Measurements from ENCODE around the gene SDHAF4. TPM values are rescaled to one million over a fixed set of nuclear protein-coding genes. Genes with fewer than 3 reads are reported as not detected.
"Not testable (repeated sequence)": the region's sequence is repeated elsewhere in the genome, so short reads cannot be mapped to it uniquely, and the experiment has no call there.

SDHAF4 gene
- total RNA-seq, 4 donors from 2014 or later: 2.6 to 10.0 (median 6.2) TPM

DNA sequence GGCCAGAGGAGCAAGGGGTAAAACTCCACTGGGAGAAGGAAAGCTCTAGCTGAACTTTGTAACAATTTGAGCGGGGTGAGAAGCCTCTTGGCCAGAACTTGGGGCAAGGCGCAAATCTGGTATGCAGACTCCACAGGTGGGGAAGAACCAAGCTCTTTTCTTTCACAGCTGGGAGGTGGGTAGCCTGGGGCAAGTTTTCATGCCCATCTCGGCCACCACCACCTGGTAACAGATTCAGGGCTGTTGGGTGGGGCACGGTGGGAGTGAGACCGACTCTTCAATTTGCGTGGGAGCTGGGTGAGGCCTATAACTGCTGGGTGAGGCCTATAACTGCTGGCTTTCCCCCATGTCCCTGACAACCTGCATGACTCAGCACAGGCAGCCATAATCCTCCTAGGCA lies 37.5 kb downstream of the SDHAF4 start:
- no peak overlapping the region for H3K4me3 ChIP-seq
- H3K36me3 ChIP-seq: no peaks in the 10 kb centered on the region
- H3K27ac ChIP-seq: no peak overlapping the region
- H3K4me1 ChIP-seq: no peaks in the 10 kb centered on the region
- in situ Hi-C loops (cut with MboI; ENCODE audit: low sequenced_read_pairs in 4 of 4): no loop called here
- intact Hi-C loops (cut with DNase I; ENCODE audit: low total_unique reads): no loop called here
- DNase-seq: no peak
- TF ChIP-seq CTCF (IDR thresholded peaks at IDR 0.05 in 4 of 5, conservative IDR thresholded peaks at IDR 0.05 in 1 of 5) (no peak), POLR2A (IDR thresholded peaks at IDR 0.05) (no peak)
- no peaks in the 10 kb centered on the region for H3K27me3 ChIP-seq
- H3K9me3 ChIP-seq: no peaks in the 10 kb centered on the region
- ATAC-seq: no peak

DNA sequence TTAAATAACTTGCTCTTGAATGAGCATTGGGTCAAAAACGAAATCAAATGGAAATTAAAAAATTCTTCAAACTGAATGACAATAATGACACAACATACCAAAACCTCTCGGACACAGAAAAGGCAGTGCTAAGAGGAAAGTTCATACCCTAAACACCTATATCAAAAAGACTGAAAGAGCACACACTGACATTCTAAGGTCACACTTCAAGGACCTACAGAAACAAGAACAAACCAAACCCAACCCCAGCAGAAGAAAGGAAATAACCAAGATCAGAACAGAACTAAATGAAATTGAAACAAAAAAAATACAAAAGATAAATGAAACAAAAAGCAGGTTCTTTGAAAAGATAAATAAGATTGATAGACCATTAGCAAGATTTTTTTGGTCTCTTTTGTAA lies 40.6 kb downstream of the SDHAF4 start:
- H3K4me3 ChIP-seq; H3K36me3 ChIP-seq; H3K9me3 ChIP-seq; H3K27me3 ChIP-seq; DNase-seq; ATAC-seq; in situ Hi-C loops (cut with MboI; ENCODE audit: low sequenced_read_pairs in 4 of 4); intact Hi-C loops (cut with DNase I; ENCODE audit: low total_unique reads); H3K27ac ChIP-seq; H3K4me1 ChIP-seq: not testable (repeated sequence)

DNA sequence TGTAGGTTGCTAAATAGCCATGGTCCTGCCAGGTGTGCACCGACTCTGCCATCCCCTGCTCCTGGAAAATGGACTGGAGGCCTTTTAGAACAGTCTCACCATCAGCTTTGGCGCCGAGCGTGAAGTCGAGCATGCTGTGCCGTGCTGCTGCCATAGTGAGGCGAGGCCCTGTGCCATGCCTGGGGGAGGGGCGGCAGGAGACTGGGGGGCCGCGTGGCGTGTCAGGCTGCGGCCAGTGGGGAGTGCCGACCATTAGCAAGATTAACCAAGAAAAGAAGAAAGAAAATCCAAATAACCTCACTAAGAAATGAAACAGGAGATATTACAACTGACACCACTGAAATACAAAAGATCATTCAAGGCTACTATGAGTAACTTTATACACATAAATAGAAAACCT lies 42.5 kb downstream of the SDHAF4 start:
- H3K4me1 ChIP-seq; H3K36me3 ChIP-seq; in situ Hi-C loops (cut with MboI; ENCODE audit: low sequenced_read_pairs in 4 of 4); H3K4me3 ChIP-seq; intact Hi-C loops (cut with DNase I; ENCODE audit: low total_unique reads); H3K27ac ChIP-seq; H3K9me3 ChIP-seq; DNase-seq; ATAC-seq; H3K27me3 ChIP-seq: not testable (repeated sequence)

- no peak for DNase-seq
- no peaks in the 10 kb centered on the region for H3K4me1 ChIP-seq
- no peak overlapping the region for H3K4me3 ChIP-seq
- no peaks in the 10 kb centered on the region for H3K36me3 ChIP-seq
- no peak for TF ChIP-seq POLR2A (IDR thresholded peaks at IDR 0.05)
- no peak for TF ChIP-seq CTCF (IDR thresholded peaks at IDR 0.05 in 4 of 5, conservative IDR thresholded peaks at IDR 0.05 in 1 of 5)
- no peak overlapping the region for H3K27ac ChIP-seq
- ATAC-seq: no peak
- in situ Hi-C loops (cut with MboI; ENCODE audit: low sequenced_read_pairs in 4 of 4): no loop called here
- no peaks in the 10 kb centered on the region for H3K9me3 ChIP-seq
- no peaks in the 10 kb centered on the region for H3K27me3 ChIP-seq
- intact Hi-C loops (cut with DNase I; ENCODE audit: low total_unique reads): no loop called here
These were observed 50.1 kb downstream of the SDHAF4 start for GRCh38 chr6:70616728-70617260.

DNA sequence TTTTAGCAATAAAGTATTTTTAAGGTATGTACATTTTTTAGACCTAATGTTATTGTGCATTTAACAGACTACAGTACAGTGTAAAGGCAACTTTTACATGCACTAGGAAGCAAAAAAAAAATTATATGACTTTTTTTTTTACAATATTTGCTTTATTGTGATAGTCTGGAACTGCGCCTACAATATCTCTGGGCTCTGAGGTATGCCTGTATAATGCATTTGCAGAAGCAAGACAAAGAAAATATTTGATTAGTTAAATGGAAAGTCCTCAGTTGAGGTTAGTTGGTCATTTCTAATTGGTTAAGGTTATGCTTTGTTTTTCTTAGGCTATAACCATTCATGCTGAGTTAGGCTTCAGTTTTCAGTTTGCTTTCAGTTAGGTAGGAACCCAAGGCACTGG lies 54.0 kb downstream of the SDHAF4 start:
- Histone ChIP-seq H3K4me3 (no peak overlapping the region), H3K27ac (no peak overlapping the region), H3K4me1 (no peaks in the 10 kb centered on the region), H3K36me3 (no peaks in the 10 kb centered on the region), H3K27me3 (no peaks in the 10 kb centered on the region), H3K9me3 (no peaks in the 10 kb centered on the region)
- ATAC-seq (no peak), DNase-seq (no peak)
- in situ Hi-C loops (cut with MboI; ENCODE audit: low sequenced_read_pairs in 4 of 4) (no loop called here), intact Hi-C loops (cut with DNase I; ENCODE audit: low total_unique reads) (no loop called here)
- TF ChIP-seq CTCF (IDR thresholded peaks at IDR 0.05 in 4 of 5, conservative IDR thresholded peaks at IDR 0.05 in 1 of 5): no peak
- TF ChIP-seq POLR2A (IDR thresholded peaks at IDR 0.05): no peak

- Histone ChIP-seq H3K9me3 (no peaks in the 10 kb centered on the region), H3K27ac (no peak overlapping the region), H3K4me1 (no peaks in the 10 kb centered on the region), H3K4me3 (no peak overlapping the region), H3K36me3 (no peaks in the 10 kb centered on the region), H3K27me3 (no peaks in the 10 kb centered on the region)
- ATAC-seq (no peak), DNase-seq (no peak)
- intact Hi-C loops (cut with DNase I; ENCODE audit: low total_unique reads) (no loop called here), in situ Hi-C loops (cut with MboI; ENCODE audit: low sequenced_read_pairs in 4 of 4) (no loop called here)
- TF ChIP-seq CTCF (IDR thresholded peaks at IDR 0.05 in 4 of 5, conservative IDR thresholded peaks at IDR 0.05 in 1 of 5) (no peak), POLR2A (IDR thresholded peaks at IDR 0.05) (no peak)
These were observed 55.7 kb downstream of the SDHAF4 start for GRCh38 chr6:70622461-70622860.
